GM12878 (cell line): ENCODE data around the gene PPT2.
"Not testable (repeated sequence)": the region's sequence is repeated elsewhere in the genome, so short reads cannot be mapped to it uniquely, and the experiment has no call there.

Source experiments
- CTCF ChIP-seq, 3 experiments: IDR thresholded peaks in 2 of 3; conservative IDR thresholded peaks in 1 of 3; 2 replicates each; pipeline ENCODE4 v1.5.1; 2011; ENCODE audit warnings: low read depth in 3 of 3, low read length in 3 of 3, mild to moderate bottlenecking in 3 of 3, control low read depth in 2 of 3, moderate library complexity in 2 of 3, inconsistent platforms in 1 of 3, mixed read lengths in 1 of 3; ENCODE audit not compliant: control insufficient read depth in 2 of 3, insufficient read depth in 1 of 3; ENCODE audit errors: extremely low read depth in 1 of 3
- ESRRA ChIP-seq: IDR thresholded peaks from 2 replicates; pipeline ENCODE4 v1.6.1; 2012; ENCODE audit warnings: mild to moderate bottlenecking, low read length, improper control_type of control experiment
- IRF3 ChIP-seq: fragments of 450-650 bp; IDR thresholded peaks from 2 replicates; pipeline ENCODE4 v1.6.1; 2014; ENCODE audit warnings: mild to moderate bottlenecking
- NFYB ChIP-seq: IDR thresholded peaks from 2 replicates; pipeline ENCODE4 v1.6.1; 2011; ENCODE audit warnings: low read depth, mild to moderate bottlenecking, low read length, improper control_type of control experiment, moderate library complexity; ENCODE audit not compliant: insufficient read depth
- NRF1 ChIP-seq: conservative IDR thresholded peaks from 2 replicates; pipeline ENCODE4 v1.6.1; 2011; ENCODE audit warnings: mild to moderate bottlenecking, low read depth, low read length, improper control_type of control experiment
- POLR2A ChIP-seq: IDR thresholded peaks from 2 replicates; pipeline ENCODE4 v1.6.1; 2011; ENCODE audit warnings: low read depth, mild to moderate bottlenecking, low read length
- PRDM15 ChIP-seq: fragments of 450-650 bp; formaldehyde crosslinking; IDR thresholded peaks from 2 replicates; pipeline ENCODE4 v1.4.0; 2020; ENCODE audit warnings: mild to moderate bottlenecking, moderate library complexity
- SIN3A ChIP-seq: IDR thresholded peaks from 2 replicates; pipeline ENCODE4 v1.6.1; 2012; ENCODE audit warnings: low read depth, low read length, improper control_type of control experiment
- TAF1 ChIP-seq: IDR thresholded peaks from 2 replicates; pipeline ENCODE4 v1.6.1; 2011; ENCODE audit warnings: mild to moderate bottlenecking, low read depth, low read length, borderline replicate concordance
- ZBTB33 ChIP-seq: fragments of 450-650 bp; IDR thresholded peaks from 2 replicates; pipeline ENCODE4 v1.6.1; 2017; ENCODE audit warnings: mild to moderate bottlenecking
- ZNF274 ChIP-seq: IDR thresholded peaks from one replicate; pipeline ENCODE4 v1.8.0; 2011; ENCODE audit not compliant: insufficient read length, insufficient read depth

- TF ChIP-seq SIN3A; ESRRA; PRDM15; ZNF274; IRF3; ZBTB33; NFYB; POLR2A; TAF1; NRF1; CTCF (IDR thresholded peaks at IDR 0.05 in 2 of 3, conservative IDR thresholded peaks at IDR 0.05 in 1 of 3; ENCODE audit: control insufficient read depth in 2 of 3, extremely low read depth in 1 of 3, insufficient read depth in 1 of 3, low read depth in 3 of 3, low read length in 3 of 3): not testable (repeated sequence)
Observed at GRCh38 chr6:32186151-32186840, 32.4 kb downstream of the PPT2 start.
